ENCODE measurements around the gene MAP3K7CL.
"Not testable (repeated sequence)": the region's sequence is repeated elsewhere in the genome, so short reads cannot be mapped to it uniquely, and the experiment has no call there.

Gene MAP3K7CL

DNA sequence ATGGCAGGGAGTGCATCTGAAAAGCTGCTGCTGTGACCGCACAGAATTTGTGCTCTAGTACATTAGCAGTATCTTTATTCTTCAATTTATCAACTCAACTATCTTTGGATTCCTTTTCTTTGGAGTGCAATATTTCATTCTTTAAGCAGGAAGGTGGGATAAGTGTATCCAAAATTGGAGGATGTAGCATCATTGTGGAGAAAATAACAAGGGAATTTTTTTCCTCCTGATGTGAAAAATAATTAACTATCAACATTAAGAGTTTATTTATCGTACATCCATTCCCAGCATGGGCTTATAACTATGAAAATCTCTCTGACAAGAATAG, 25.5 kb downstream of the MAP3K7CL start:
- peaks cover 13% of the 10 kb centered on the region for H3K4me1 ChIP-seq (ENCODE audit: control insufficient read depth, insufficient read depth, low read length)
- H3K4me2 ChIP-seq (ENCODE audit: low read length) = peak overlapping the region; percentile 80
- H3K27me3 ChIP-seq (ENCODE audit: control insufficient read depth, insufficient read depth, low read length) = no peaks in the 10 kb centered on the region
- H3K4me3 ChIP-seq (ENCODE audit: low read length) = peak overlapping the region; percentile 57
- H3K36me3 ChIP-seq (ENCODE audit: insufficient read depth, low read length) = peaks cover 8% of the 10 kb centered on the region
- peak overlapping the region; percentile 74 for H3K9ac ChIP-seq (ENCODE audit: low read depth, low read length)
- H3K9me3 ChIP-seq (replicated peaks; ENCODE audit: low read length) = no peaks in the 10 kb centered on the region

DNA sequence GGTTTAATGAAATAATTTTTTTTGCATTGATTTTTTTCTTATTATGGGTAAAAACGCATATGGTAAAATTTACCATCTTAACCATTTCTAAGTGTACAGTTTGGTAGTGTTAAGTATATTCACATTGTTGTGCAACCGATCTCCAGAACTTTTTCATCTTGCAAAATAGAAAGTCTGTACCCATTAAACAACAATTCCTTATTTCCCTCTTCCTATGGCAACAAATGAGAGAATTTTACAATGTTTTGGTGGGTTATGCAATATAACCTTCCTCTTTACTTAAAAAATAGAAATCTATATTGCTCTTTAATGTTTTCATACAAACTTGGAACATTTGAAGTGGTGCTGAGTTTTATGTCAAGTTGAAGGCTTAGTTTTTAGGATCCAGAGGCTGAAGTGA, 26.6 kb downstream of the MAP3K7CL start:
- Histone ChIP-seq H3K27me3 (ENCODE audit: control insufficient read depth, insufficient read depth, low read length) (no peaks in the 10 kb centered on the region), H3K36me3 (ENCODE audit: insufficient read depth, low read length) (peaks cover 8% of the 10 kb centered on the region), H3K9ac (ENCODE audit: low read depth, low read length) (no peak overlapping the region), H3K4me2 (ENCODE audit: low read length) (no peak overlapping the region), H3K4me3 (ENCODE audit: low read length) (no peak overlapping the region), H3K9me3 (replicated peaks; ENCODE audit: low read length) (no peaks in the 10 kb centered on the region), H3K4me1 (ENCODE audit: control insufficient read depth, insufficient read depth, low read length) (peaks cover 13% of the 10 kb centered on the region)

DNA sequence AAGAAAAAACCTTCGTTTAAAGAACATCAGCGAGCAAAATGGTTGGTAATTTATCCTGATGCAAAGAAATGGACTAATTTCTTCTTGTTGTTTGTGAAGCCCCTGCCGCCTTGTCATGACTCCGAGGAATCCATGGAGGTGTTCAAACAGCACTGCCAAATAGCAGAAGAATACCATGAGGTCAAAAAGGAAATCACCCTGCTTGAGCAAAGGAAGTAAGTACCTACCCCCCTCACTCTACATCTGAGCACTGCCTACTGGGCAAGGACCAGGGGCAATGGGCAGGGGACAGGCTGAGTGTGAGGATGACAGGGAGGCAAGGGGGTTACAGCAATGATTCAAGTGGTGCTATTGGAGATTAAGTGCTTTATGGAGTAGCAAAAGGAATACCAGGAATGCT, 29.4 kb downstream of the MAP3K7CL start:
- Histone ChIP-seq H3K4me1 (ENCODE audit: control insufficient read depth, insufficient read depth, low read length) (peaks cover 37% of the 10 kb centered on the region), H3K27me3 (ENCODE audit: control insufficient read depth, insufficient read depth, low read length) (no peaks in the 10 kb centered on the region), H3K36me3 (ENCODE audit: insufficient read depth, low read length) (peaks cover 8% of the 10 kb centered on the region), H3K4me2 (ENCODE audit: low read length) (no peak overlapping the region), H3K4me3 (ENCODE audit: low read length) (no peak overlapping the region), H3K9me3 (replicated peaks; ENCODE audit: low read length) (no peaks in the 10 kb centered on the region), H3K9ac (ENCODE audit: low read depth, low read length) (no peak overlapping the region)

DNA sequence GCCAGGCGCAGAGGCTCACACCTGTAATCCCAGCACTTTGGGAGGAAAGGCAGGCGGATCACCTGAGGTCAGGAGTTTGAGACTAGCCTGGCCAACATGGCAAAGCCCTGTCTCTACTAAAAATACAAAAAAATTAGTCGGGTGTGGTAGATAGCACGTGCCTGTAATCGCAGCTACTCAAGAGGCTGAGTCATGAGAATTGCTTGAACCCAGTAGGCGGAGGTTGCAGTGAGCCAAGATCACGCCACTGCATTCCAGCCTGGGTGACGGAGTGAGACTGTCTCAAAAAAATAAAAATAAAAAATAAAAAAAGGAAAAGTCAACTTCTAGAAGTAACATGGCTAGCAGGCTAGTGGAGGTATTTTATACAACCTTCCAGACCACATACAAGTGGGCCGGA, 32.4 kb downstream of the MAP3K7CL start:
- H3K9ac ChIP-seq (ENCODE audit: low read depth, low read length) = peak overlapping the region; percentile 77
- H3K36me3 ChIP-seq (ENCODE audit: insufficient read depth, low read length); H3K4me3 ChIP-seq (ENCODE audit: low read length); H3K27me3 ChIP-seq (ENCODE audit: control insufficient read depth, insufficient read depth, low read length); H3K9me3 ChIP-seq (replicated peaks; ENCODE audit: low read length): not testable (repeated sequence)
- H3K4me1 ChIP-seq (ENCODE audit: control insufficient read depth, insufficient read depth, low read length) = peaks cover 24% of the 10 kb centered on the region
- H3K4me2 ChIP-seq (ENCODE audit: low read length) = peak overlapping the region; percentile 21

DNA sequence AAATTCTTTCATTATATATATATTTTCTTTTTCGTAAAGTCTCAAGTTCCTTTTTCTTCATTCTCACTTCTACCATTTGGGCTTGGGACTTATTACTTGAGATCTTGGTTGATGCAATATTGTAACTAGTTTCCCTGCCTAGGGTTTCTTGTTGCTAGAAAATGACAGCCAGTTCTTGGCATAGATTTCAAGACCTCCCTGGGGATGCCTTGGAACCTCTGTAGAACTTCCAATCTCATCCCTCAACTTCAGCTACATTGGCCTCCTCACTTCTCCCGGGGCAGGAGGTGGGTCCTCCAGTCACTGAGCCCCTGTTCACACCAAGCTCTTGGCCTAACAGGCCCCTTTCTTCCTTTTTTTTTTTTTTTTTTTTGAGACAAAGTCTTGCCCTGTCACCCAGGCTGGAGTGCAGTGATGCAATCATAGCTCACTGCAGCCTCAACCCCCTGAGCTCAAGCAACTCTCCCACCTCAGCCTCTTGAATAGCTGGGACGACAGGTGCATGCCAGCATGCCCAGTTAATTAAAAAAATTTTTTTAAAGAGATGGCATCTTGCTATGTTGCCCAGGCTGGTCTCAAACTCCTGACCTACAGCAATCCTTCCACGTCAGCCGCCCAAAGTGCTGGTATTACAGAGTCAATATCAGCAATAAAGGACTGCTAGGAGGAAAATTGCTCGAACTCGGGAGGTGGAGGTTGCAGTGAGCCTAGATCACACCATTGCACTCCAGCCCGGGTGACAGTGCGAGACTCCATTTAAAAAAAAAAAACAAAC, 33.1 kb downstream of the MAP3K7CL start:
- H3K36me3 ChIP-seq (ENCODE audit: insufficient read depth, low read length) = peaks cover 8% of the 10 kb centered on the region
- H3K9ac ChIP-seq (ENCODE audit: low read depth, low read length) = peak overlapping the region; percentile 77
- H3K4me3 ChIP-seq (ENCODE audit: low read length) = no peak overlapping the region
- no peaks in the 10 kb centered on the region for H3K27me3 ChIP-seq (ENCODE audit: control insufficient read depth, insufficient read depth, low read length)
- H3K4me1 ChIP-seq (ENCODE audit: control insufficient read depth, insufficient read depth, low read length) = peaks cover 24% of the 10 kb centered on the region
- H3K4me2 ChIP-seq (ENCODE audit: low read length) = peak overlapping the region; percentile 21
- no peaks in the 10 kb centered on the region for H3K9me3 ChIP-seq (replicated peaks; ENCODE audit: low read length)

DNA sequence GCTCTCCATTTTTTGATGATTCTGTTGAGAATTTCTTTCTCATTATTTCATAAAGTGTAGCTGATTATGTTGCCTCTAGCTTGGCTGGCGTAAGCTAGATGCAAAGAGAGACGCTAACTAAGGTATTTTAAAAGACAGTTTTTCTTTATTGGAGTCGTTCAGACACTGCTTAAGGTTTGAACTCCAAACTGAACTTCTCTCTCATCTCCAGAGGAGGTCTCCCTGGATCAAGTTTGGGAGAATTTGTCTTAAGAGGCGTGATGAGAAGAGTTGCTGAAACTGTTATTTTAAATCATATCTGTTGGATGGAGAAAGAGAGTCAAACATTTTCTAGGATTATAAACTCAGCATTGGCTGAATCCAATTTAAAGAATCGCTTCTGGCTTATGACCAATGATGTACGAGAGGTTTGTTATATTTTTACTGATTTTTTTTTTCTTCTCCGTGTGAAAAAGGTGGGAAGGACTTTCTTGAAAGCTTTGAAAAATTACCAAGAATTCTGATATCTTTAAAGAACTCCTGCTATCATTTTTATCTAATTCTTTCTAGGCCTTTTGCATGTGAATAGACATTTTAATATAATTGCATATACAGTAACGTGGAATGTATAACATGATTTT, 34.0 kb downstream of the MAP3K7CL start:
- Histone ChIP-seq H3K4me3 (ENCODE audit: low read length) (no peak overlapping the region), H3K9ac (ENCODE audit: low read depth, low read length) (peak overlapping the region; percentile 77), H3K36me3 (ENCODE audit: insufficient read depth, low read length) (peaks cover 8% of the 10 kb centered on the region), H3K27me3 (ENCODE audit: control insufficient read depth, insufficient read depth, low read length) (no peaks in the 10 kb centered on the region), H3K4me2 (ENCODE audit: low read length) (peak overlapping the region; percentile 18), H3K9me3 (replicated peaks; ENCODE audit: low read length) (no peaks in the 10 kb centered on the region), H3K4me1 (ENCODE audit: control insufficient read depth, insufficient read depth, low read length) (peaks cover 24% of the 10 kb centered on the region)

DNA sequence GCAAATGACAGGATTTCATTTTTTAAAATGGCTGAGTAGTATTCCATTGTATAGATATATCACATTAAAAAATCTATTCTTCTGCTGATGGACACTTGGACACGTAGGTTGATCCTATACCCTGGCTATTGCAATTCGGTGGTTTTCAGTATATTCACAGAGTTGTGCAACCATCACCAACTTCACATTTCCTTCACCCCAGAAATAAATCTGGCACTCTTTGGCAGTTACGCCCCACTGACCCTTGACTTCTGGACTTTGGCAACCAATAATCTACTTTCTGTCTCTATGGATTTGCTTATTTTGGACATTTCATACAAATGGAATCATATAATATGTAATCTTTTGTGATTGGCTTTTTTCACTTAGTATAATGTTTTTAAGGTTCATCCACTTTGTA, 35.9 kb downstream of the MAP3K7CL start:
- H3K36me3 ChIP-seq (ENCODE audit: insufficient read depth, low read length) = no peaks in the 10 kb centered on the region
- H3K9me3 ChIP-seq (replicated peaks; ENCODE audit: low read length) = no peaks in the 10 kb centered on the region
- H3K9ac ChIP-seq (ENCODE audit: low read depth, low read length) = no peak overlapping the region
- peaks cover 24% of the 10 kb centered on the region for H3K4me1 ChIP-seq (ENCODE audit: control insufficient read depth, insufficient read depth, low read length)
- H3K27me3 ChIP-seq (ENCODE audit: control insufficient read depth, insufficient read depth, low read length) = no peaks in the 10 kb centered on the region
- no peak overlapping the region for H3K4me3 ChIP-seq (ENCODE audit: low read length)
- H3K4me2 ChIP-seq (ENCODE audit: low read length) = no peak overlapping the region

DNA sequence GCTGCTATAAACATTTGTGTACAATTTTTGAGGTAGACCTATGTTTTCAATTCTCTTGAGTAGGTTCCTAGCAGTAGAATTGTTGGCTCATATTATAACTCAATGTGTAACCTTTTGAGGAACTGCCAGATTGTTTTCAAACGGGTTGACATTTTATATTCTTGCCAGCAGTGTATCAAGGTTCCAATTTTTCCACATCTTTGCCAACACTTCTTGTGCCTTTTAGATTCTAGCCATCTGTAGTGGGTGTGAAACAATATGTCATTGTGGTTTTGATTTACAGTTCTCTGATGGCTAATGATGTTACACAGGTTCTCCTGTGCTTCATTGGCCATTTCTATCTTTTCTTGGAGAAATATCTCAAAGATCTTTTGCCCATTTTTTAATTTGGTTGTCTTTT, 36.4 kb downstream of the MAP3K7CL start:
- Histone ChIP-seq H3K9ac (ENCODE audit: low read depth, low read length) (no peak overlapping the region), H3K4me3 (ENCODE audit: low read length) (no peak overlapping the region), H3K9me3 (replicated peaks; ENCODE audit: low read length) (no peaks in the 10 kb centered on the region), H3K27me3 (ENCODE audit: control insufficient read depth, insufficient read depth, low read length) (no peaks in the 10 kb centered on the region), H3K4me2 (ENCODE audit: low read length) (no peak overlapping the region), H3K36me3 (ENCODE audit: insufficient read depth, low read length) (no peaks in the 10 kb centered on the region), H3K4me1 (ENCODE audit: control insufficient read depth, insufficient read depth, low read length) (peaks cover 24% of the 10 kb centered on the region)

DNA sequence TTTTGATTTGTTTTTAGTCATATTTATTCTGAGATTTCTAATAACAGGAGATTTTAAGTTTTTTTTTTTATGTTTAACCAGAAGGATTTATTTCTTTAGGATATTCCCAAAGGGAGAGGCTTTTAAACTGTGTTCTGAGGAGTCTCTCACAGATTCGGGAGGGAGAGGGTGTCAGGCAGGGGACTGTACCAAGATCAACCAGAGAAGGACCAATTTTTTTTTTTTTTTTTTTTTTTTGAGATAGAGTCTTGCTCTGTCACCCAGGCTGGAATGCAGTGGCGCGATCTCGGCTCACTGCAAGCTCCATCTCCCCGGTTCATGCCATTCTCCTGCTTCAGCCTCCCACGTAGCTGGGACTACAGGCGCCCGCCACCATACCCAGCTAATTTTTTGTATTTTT, 37.0 kb downstream of the MAP3K7CL start:
- not testable (repeated sequence) for H3K4me2 ChIP-seq (ENCODE audit: low read length); H3K36me3 ChIP-seq (ENCODE audit: insufficient read depth, low read length); H3K4me3 ChIP-seq (ENCODE audit: low read length); H3K9ac ChIP-seq (ENCODE audit: low read depth, low read length); H3K27me3 ChIP-seq (ENCODE audit: control insufficient read depth, insufficient read depth, low read length); H3K9me3 ChIP-seq (replicated peaks; ENCODE audit: low read length)
- H3K4me1 ChIP-seq (ENCODE audit: control insufficient read depth, insufficient read depth, low read length) = peaks cover 21% of the 10 kb centered on the region

DNA sequence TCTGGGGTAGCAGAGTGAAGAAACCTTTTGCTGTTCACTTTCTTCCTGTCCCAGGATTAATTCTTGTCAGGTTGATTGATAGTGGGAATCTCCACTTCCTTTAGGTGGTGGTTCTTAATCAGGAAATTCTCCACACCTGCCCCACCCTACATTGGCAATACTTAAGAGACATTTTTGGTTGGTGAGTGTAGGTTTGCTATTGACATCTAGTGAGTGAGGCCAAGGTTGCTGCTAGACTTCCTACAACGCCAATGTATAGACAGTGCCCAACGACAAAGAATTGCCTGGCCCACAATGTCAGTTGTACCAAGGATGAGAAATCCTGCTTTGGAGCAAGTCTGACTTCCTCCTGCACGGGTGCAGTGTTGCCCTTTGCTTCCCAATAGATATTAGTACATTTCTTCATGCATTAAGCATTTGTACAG, 38.5 kb downstream of the MAP3K7CL start:
- H3K9me3 ChIP-seq (replicated peaks; ENCODE audit: low read length) = no peaks in the 10 kb centered on the region
- H3K27me3 ChIP-seq (ENCODE audit: control insufficient read depth, insufficient read depth, low read length) = no peaks in the 10 kb centered on the region
- H3K36me3 ChIP-seq (ENCODE audit: insufficient read depth, low read length) = no peaks in the 10 kb centered on the region
- H3K4me3 ChIP-seq (ENCODE audit: low read length) = no peak overlapping the region
- H3K4me2 ChIP-seq (ENCODE audit: low read length) = no peak overlapping the region
- peaks cover 8% of the 10 kb centered on the region for H3K4me1 ChIP-seq (ENCODE audit: control insufficient read depth, insufficient read depth, low read length)
- no peak overlapping the region for H3K9ac ChIP-seq (ENCODE audit: low read depth, low read length)

DNA sequence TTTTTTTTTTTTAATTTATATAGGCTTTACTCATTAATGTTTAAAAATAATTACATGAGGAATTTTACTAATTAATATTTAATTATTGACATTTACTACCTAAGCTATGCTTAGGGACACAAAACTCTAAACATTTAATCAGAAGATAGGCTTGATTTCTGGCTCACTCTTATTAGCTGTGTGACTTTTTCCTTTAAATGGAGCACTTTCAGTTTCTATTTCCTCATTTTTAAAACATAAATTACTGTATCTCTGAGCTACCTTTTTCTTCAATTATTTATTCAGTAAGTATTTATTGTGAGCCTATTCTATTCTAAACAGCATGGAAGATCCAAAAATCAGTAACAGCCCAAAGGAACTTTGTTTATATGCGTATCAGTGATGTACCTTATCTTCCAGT, 40.5 kb downstream of the MAP3K7CL start:
- no peaks in the 10 kb centered on the region for H3K36me3 ChIP-seq (ENCODE audit: insufficient read depth, low read length)
- peak overlapping the region; percentile 5 for H3K9ac ChIP-seq (ENCODE audit: low read depth, low read length)
- H3K27me3 ChIP-seq (ENCODE audit: control insufficient read depth, insufficient read depth, low read length) = no peaks in the 10 kb centered on the region
- H3K9me3 ChIP-seq (replicated peaks; ENCODE audit: low read length) = no peaks in the 10 kb centered on the region
- H3K4me3 ChIP-seq (ENCODE audit: low read length) = no peak overlapping the region
- H3K4me2 ChIP-seq (ENCODE audit: low read length) = no peak overlapping the region
- peaks cover 17% of the 10 kb centered on the region for H3K4me1 ChIP-seq (ENCODE audit: control insufficient read depth, insufficient read depth, low read length)

DNA sequence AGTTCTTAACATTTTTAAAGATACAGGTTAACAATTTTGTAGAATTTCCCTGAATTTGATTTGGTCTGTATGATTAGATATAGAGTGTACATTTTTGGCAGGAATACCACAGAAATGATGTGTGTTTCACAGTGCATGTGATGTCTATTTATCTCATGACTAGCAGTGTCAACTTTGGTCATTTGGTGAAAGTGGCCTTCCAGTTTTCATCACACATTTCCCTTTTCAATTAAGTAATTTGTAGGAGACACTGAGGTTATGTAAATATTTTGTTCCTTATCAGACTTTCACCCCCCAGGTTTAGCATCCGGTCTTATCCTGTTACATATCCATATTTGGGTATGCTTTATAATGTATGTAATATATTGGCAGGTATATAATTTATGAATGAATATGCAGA, 41.8 kb downstream of the MAP3K7CL start:
- Histone ChIP-seq H3K4me1 (ENCODE audit: control insufficient read depth, insufficient read depth, low read length) (peaks cover 17% of the 10 kb centered on the region), H3K4me2 (ENCODE audit: low read length) (no peak overlapping the region), H3K9ac (ENCODE audit: low read depth, low read length) (no peak overlapping the region), H3K36me3 (ENCODE audit: insufficient read depth, low read length) (no peaks in the 10 kb centered on the region), H3K27me3 (ENCODE audit: control insufficient read depth, insufficient read depth, low read length) (no peaks in the 10 kb centered on the region), H3K4me3 (ENCODE audit: low read length) (no peak overlapping the region), H3K9me3 (replicated peaks; ENCODE audit: low read length) (no peaks in the 10 kb centered on the region)
